Activated CD4-positive, alpha-beta T cell treated with anti-CD3 and anti-CD28 coated beads, Interleukin-2, amount 10 ng/mL, durations not matched to agents 7 days and 5 days (primary cell): ENCODE results near the gene NCR3LG1. TPM values are rescaled to one million over a fixed set of nuclear protein-coding genes. Genes with fewer than 3 reads are reported as not detected.
"Not testable (repeated sequence)": the region's sequence is repeated elsewhere in the genome, so short reads cannot be mapped to it uniquely, and the experiment has no call there.

Experiments used
- CTCF ChIA-PET: fragments of 350-600 bp; sonication (Branson Sonifier 250); formaldehyde crosslinking; loops from one replicate; lab custom pipeline; 2021; ENCODE audit warnings: antibody characterized with exemption; lab: Charles Lee
- POLR2A ChIA-PET: fragments of 350-600 bp; sonication (Branson Sonifier 250); formaldehyde crosslinking; loops from one replicate; lab custom pipeline; 2021; ENCODE audit warnings: antibody characterized with exemption; lab: Charles Lee
- DNase-seq: peaks from one replicate; pipeline ENCODE4 v3.0.0-alpha.2; 2020
- H3K27ac Mint-ChIP-seq: one replicate; pipeline ENCODE4 v1.8.0; 2021; ENCODE audit warnings: mild to moderate bottlenecking, moderate library complexity, mixed read lengths
- H3K27me3 Mint-ChIP-seq: one replicate; pipeline ENCODE4 v1.8.0; 2021; ENCODE audit warnings: mixed read lengths
- H3K36me3 Mint-ChIP-seq: one replicate; pipeline ENCODE4 v1.8.0; 2021; ENCODE audit warnings: low read depth, mixed read lengths
- H3K4me1 Mint-ChIP-seq: one replicate; pipeline ENCODE4 v1.8.0; 2021; ENCODE audit warnings: mixed read lengths
- H3K4me3 Mint-ChIP-seq: one replicate; pipeline ENCODE4 v1.8.0; 2021; ENCODE audit warnings: mild to moderate bottlenecking, moderate library complexity, mixed read lengths
- H3K9me3 Mint-ChIP-seq: one replicate; pipeline ENCODE4 v1.8.0; 2021; ENCODE audit warnings: mixed read lengths
- total RNA-seq, 2 experiments: library from RNA; stranded (reverse); gene quantifications; one replicate each; pipeline ENCODE4 v1.2.3, GENCODE V29; 2021

The NCR3LG1 gene
- total RNA-seq, 2 experiments from 2014 or later = 0.30 to 0.42 TPM

DNA sequence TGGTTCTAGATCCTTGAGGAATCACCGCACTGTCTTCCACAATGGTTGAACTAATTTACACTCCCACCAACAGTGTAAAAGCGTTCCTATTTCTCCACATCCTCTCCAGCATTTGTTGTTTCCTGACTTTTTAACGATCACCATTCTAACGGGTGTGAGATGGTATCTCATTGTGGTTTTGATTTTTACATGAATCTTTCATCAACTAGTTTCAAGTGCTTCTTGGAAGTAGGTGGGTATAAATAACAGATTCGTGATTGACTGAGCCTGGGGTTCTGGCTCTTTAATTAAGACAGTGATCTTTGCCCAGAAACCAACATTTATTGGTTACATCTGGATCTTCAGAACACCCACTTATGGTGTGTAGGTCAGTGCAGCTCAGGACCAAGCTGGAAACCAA lies 74.6 kb downstream of the NCR3LG1 start:
- Mint-ChIP-seq H3K27me3 (peaks cover 20% of the 10 kb centered on the region), H3K4me1 (peaks cover 23% of the 10 kb centered on the region)
- POLR2A ChIA-PET, H3K36me3 Mint-ChIP-seq, H3K4me3 Mint-ChIP-seq, H3K27ac Mint-ChIP-seq, DNase-seq, H3K9me3 Mint-ChIP-seq, CTCF ChIA-PET: not testable (repeated sequence)

Other genes with a start within 250 kb of the NCR3LG1 start
- gene PIK3C2A, start 143.8 kb upstream of the NCR3LG1 start, total RNA-seq = 10 to 100 TPM; 19.8 to 24.4 TPM
- gene NUCB2, start 75.1 kb upstream of the NCR3LG1 start, total RNA-seq = 100 to 1,000 TPM; 161 to 180 TPM
- 1 to 10 TPM in 1 of 2 experiments, under 1 TPM in 1; 0.64 to 1.2 TPM for gene KCNJ11, start 36.9 kb downstream of the NCR3LG1 start, total RNA-seq
- not detected for gene ABCC8, start 125.0 kb downstream of the NCR3LG1 start, total RNA-seq
- gene USH1C, start 192.6 kb downstream of the NCR3LG1 start, total RNA-seq = not detected
- gene OTOG, start 195.5 kb downstream of the NCR3LG1 start, total RNA-seq = not detected